GM12892 (cell line): ENCODE measurements around the gene PRR12.
"Not testable (repeated sequence)": the region's sequence is repeated elsewhere in the genome, so short reads cannot be mapped to it uniquely, and the experiment has no call there.

ENCODE experiments used
- DNase-seq: peaks from one replicate; pipeline ENCODE4 v3.0.0; 2011; ENCODE audit not compliant: insufficient read length
- FAIRE-seq: peaks from 2 replicates; lab custom pipeline; 2011; peaks lifted over from hg19 to GRCh38; lab: Jason Lieb, UNC
- POLR2A ChIP-seq: IDR thresholded peaks from 2 replicates; pipeline ENCODE4 v1.6.1; 2011; ENCODE audit warnings: low read depth, low read length, control low read depth
- POLR2AphosphoS5 ChIP-seq: IDR thresholded peaks from 2 replicates; pipeline ENCODE4 v1.6.1; 2011; ENCODE audit warnings: low read depth, low read length, control low read depth
- TAF1 ChIP-seq: IDR thresholded peaks from 2 replicates; pipeline ENCODE4 v1.6.1; 2011; ENCODE audit warnings: low read depth, mild to moderate bottlenecking, control low read depth, low read length, borderline replicate concordance

Gene PRR12

DNA sequence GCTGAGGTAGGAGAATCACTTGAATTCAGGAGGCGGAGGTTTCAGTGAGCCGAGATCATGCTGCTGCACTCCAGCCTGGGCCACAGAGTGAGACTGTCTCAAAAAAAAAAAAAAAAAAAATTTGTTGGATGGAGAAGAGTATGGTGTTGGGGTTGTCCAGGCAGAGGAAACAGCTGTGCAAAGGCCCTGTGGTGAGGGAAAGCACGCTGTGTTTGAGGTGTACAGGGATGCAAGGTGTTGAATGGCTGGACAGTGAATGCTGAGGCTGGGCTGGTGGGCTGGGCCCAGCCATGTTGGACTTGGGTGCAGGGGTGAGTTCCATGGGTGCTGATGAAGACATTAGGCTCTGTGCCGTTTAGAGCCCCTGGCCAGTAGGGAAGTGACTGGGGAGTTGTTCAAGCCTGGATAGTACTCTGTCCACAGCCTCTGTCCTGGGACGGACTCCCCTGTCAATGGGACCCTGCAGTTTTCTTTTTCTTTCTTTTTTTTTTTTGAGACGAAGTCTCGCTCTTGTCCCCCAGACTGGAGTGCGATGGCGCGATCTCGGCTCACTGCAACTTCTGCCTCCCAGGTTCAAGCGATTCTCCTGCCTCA, 18.6 kb downstream of the PRR12 start:
- DNase-seq (no peak), FAIRE-seq (no peak)
- TF ChIP-seq TAF1 (no peak), POLR2AphosphoS5 (no peak), POLR2A (no peak)

DNA sequence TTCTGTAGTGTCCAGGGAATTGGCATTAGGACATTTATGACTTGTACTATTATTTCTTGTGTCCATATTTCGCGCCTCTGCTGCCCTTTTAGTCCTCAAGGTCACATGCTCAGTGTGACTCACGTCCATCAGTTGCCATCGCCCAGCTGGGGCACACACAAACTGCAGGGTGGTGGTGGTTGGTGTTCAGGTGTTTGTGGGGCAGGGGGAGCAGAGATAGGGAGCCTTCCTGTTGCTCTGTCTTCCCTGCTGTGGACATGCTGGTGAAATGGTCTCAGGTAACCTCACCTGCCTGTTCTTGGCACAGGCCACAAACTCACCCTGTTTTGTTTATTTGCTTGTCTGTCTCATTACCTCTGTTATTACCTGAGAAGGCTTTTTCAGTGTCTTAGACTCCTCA, 22.4 kb downstream of the PRR12 start:
- no peak for FAIRE-seq
- no peak for DNase-seq
- TF ChIP-seq POLR2A (no peak), TAF1 (no peak), POLR2AphosphoS5 (no peak)

DNA sequence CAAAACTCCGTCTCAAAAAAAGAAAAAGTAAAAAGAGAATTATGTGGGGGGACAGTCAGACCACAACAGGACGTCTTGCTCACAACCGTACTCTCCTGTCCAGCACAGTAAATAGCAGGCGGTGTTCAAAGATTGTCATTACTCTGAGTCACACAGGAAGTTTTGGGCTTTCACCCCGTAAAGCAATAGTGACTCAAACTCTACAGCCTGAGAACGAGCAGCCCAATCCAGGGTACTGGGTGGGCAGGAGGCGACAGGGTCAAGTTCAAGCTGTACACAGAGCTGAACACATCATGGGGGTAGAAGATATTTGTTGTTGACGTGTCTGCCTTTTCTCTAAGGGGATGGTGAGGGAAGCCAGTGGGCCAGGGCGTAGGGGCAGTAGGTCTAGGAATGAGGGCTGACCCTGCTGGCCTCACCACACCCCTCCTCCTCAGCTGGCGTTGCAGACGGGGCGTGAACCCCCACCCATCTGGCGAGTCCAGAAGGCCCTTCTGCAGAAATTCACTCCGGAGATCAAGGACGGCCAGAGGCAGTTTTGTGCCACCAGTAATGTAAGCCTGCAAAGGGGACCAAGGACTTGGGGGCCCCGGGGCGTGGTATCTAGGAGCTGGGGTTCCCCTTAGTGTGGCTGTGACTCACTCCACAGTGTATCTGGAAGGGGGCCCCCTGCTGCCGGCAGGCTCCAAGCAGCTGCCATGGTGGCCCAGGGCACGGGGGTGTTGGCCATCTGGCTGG, 23.3 kb downstream of the PRR12 start:
- no peak for FAIRE-seq

DNA sequence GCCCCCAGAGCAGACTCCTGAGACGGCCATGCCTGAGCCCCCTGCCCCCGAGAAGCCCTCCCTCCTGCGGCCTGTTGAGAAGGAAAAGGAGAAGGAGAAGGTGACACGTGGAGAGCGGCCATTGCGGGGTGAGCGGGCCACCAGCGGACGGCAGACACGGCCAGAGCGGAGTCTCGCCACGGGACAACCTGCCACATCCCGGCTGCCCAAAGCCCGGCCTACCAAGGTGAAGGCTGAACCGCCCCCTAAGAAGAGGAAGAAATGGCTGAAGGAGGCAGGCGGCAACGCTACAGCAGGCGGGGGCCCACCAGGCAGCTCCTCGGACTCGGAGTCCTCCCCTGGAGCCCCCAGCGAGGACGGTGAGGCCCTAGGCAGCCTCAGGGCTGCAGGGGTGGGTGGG, 24.9 kb downstream of the PRR12 start:
- FAIRE-seq (no peak), DNase-seq (no peak)
- TF ChIP-seq POLR2AphosphoS5, result no peak
- TF ChIP-seq TAF1, result no peak
- TF ChIP-seq POLR2A, result no peak

More for the DNA sequence above, 23.3 kb downstream of the PRR12 start:
- TF ChIP-seq POLR2AphosphoS5 (no peak), POLR2A (no peak), TAF1 (no peak)
- DNase-seq, result no peak

DNA sequence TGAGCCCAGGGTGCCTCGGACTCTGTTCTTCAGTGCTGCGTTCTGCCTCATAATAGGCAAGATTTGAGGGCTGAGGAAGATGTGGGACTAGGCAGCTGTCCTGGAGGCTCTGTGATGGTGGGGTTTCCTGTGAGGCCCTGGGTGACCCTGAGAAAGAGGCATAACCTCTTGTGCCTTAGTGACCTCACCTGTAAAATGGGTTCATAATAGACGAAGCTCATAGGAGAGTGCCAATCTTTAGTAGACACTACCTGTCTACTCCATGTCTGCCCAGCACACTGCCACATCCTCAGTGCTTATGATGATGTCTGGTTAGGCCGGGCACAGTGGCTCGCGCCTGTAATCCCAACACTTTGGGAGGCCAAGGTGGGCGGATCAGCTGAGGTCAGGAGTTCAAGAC, 25.6 kb downstream of the PRR12 start:
- no peak for TF ChIP-seq POLR2AphosphoS5
- TF ChIP-seq POLR2A, result no peak
- no peak for TF ChIP-seq TAF1
- DNase-seq, result no peak
- no peak for FAIRE-seq

DNA sequence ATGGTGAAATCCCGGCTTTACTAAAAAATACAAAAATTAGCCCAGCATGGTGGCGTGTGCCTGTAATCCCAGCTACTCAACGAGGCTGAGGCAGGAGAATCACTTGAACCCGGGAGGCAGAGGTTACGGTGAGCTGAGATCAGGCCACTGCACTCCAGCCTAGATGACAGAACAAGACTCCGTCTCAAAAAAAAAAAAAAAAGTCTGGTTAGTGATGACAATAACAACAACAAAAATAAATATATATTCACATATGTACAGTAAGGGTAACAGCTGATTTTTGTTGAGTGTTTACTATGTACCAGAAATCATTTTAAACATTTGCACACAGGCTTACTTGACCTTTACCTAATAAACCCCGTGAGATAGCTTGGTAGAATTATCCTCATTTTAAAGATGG, 26.0 kb downstream of the PRR12 start:
- FAIRE-seq, result no peak
- TF ChIP-seq TAF1, result no peak
- TF ChIP-seq POLR2A, result no peak
- TF ChIP-seq POLR2AphosphoS5, result no peak
- DNase-seq, result no peak

DNA sequence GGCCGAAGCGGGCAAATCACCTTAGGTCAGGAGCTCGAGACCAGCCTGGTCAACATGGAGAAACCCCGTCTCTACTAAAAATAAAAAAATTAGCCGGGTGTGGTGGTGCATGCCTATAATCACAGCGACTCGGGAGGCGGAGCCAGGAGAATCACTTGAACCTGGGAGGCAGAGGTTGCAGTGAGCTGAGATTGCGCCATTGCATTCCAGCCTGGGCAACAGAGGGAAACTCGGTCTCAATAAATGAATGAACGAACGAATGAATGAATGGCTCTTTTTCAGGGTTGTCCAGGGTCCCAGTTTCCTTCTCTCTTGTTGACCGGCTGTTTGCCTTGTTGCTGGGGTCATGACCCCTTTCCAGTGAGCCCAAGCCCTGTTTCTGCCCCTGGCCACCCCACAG, 26.9 kb downstream of the PRR12 start:
- FAIRE-seq, result not testable (repeated sequence)

DNA sequence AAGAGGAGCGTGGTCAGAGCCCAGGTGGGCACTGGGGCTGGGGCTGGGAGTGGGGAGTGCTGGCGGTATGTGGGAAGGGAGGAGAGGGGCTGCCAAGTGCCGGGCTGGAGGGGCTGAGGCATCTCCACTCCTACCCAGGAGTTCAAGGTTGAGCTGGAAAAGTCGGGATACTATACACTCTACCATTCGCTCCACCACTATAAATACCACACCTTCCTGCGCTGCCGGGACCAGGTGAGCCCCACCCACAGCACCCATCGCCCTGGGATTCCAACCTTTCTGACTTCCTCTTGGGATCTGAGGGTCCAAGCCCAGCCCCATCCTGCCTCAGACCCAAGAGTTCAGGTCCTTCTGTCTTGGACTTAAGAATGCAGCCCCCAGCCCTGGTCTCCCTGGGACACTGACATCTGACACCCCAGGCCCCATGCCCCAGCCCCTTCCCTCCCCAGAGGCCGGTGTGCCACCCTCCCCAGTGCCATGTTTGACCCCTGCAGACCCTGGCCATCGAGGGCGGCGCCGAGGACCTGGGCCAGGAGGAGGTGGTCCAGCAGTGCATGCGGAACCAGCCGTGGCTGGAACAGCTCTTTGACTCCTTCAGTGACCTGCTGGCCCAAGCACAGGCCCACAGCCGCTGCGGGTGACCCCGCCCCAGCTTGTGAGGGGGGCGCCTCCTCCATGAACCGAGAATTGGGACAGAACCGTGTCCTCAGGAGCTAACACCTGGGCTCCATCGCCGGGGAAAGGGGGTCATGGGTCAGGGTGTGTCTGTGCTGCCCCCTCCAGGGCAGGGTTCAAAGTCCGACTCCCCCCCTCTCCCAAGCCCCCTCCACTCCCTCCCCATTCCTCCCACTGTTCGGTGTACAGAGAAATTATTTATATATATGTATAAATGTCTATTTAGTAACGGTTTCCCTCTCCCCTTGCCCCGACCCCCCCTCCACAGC, 34.3 kb downstream of the PRR12 start:
- DNase-seq, result no peak
- FAIRE-seq, result no peak

More for the DNA sequence above, 26.9 kb downstream of the PRR12 start:
- DNase-seq, result not testable (repeated sequence)

DNA sequence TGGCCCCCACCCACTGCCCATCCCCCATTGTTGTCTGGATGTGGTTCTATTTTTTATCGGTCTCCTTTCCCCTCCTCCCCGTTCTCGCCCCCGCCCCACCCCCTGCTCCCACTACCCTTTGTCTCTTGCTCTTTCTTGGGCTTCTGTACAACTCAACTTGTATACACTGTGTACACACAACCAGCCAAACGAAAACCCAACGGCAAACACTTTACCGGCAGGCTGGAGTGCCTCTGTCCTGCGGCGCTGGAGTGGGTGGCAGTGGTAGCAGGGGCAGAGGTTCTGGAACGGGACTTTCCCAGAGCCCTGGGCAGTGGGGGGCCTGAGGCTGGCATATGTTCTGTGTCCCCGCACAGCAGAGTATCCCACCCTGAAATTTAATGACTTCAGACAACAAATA, 35.2 kb downstream of the PRR12 start:
- DNase-seq, result no peak
- no peak for FAIRE-seq
- TF ChIP-seq POLR2A (no peak), TAF1 (no peak), POLR2AphosphoS5 (no peak)

More for the DNA sequence above, 34.3 kb downstream of the PRR12 start:
- TF ChIP-seq POLR2A, result no peak
- TF ChIP-seq POLR2AphosphoS5, result no peak
- TF ChIP-seq TAF1, result no peak

DNA sequence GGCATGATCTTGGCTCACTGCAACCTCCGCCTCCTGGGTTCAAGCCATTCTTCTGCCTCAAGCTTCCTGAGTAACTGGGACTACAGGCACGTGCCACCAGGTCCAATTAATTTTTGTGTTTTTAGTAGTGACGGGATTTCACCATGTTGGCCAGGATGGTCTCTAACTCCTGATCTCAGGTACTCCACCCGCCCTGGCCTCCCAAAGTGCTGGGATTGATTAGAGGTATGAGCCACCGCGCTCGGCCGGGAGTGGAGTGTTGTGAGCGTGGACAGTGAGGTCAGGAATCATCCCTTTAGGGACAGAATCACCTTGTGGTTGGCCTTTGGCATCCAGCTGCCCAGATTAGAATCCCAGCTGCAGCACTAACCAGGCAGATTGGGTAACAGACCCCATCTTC, 38.7 kb downstream of the PRR12 start:
- DNase-seq (no peak), FAIRE-seq (no peak)
- no peak for TF ChIP-seq POLR2AphosphoS5
- no peak for TF ChIP-seq POLR2A
- TF ChIP-seq TAF1, result no peak

DNA sequence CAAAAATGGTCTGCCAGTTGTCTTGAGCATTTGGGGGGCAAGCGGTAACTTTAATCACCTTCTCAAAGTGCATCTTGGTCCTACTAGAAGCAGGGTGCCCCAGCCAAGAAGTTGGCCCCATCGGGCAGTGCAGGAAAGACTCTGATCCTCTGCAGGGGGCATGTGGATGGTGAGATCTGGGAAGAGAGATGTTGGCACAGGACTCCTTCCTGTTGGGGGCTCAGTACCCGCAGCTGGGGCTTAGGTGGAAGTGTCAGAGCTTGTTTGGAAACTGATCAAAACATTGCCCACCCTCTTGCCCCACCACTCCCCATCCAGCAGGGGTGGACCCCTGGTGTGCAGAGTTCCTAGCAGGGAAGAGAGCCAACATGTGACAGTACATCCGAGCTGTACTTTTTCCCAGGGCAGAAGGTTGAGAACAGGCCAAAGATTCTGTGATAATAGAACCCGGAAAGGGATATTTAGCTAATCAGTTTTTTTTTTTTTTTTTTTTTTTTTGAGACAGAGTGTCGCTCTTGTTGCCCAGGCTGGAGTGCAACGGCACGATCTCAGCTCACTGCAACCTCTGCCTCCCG, 40.1 kb downstream of the PRR12 start:
- DNase-seq (no peak), FAIRE-seq (no peak)
- TF ChIP-seq TAF1 (no peak), POLR2AphosphoS5 (no peak), POLR2A (no peak)
